Esophagus squamous epithelium (tissue), 5 donors: Measurements from ENCODE around the gene PSMG1. TPM values are rescaled to one million over a fixed set of nuclear protein-coding genes. Genes with fewer than 3 reads are reported as not detected.

Experiments used
- DNase-seq: peaks from one replicate; lab custom pipeline; 2025; lab: John Stamatoyannopoulos, UW
- H3K27ac ChIP-seq, 4 donors: fragments of 200-600 bp; sonication (generic); one replicate each; pipeline ENCODE4 v1.5.1; 2016 to 2019; ENCODE audit warnings: mild to moderate bottlenecking in 1 of 4
- H3K27me3 ChIP-seq, 4 donors: fragments of 200-600 bp; sonication (generic); 1 replicate in 3 of 4; 2 replicates in 1 of 4; pipeline versions ENCODE4 v1.5.1 to v1.6.0; 2017 to 2021; ENCODE audit warnings: antibody characterized with exemption in 1 of 4
- H3K36me3 ChIP-seq, 3 donors: fragments of 200-600 bp; sonication (generic); one replicate each; pipeline ENCODE4 v1.5.1; 2016 to 2019
- H3K4me1 ChIP-seq, 3 donors: fragments of 200-600 bp; sonication (generic); one replicate each; pipeline ENCODE4 v1.5.1; 2017 to 2019
- H3K4me3 ChIP-seq, 4 donors: fragments of 200-600 bp; sonication (generic); 1 replicate in 3 of 4; 2 replicates in 1 of 4; pipeline ENCODE4 v1.5.1; 2016 to 2019; ENCODE audit warnings: mild to moderate bottlenecking in 2 of 4, moderate library complexity in 1 of 4
- H3K9me3 ChIP-seq, 3 donors: fragments of 200-600 bp; sonication (generic); one replicate each; pipeline ENCODE4 v1.5.1; 2016 to 2019
- CTCF ChIP-seq, 6 experiments: fragments of 450-650 bp in 4 of 6; fragments of 200-600 bp in 2 of 6; sonication (generic) in 2 of 6; IDR thresholded peaks; one replicate each; pipeline ENCODE4 v1.5.1; 2016 to 2019; ENCODE audit warnings: antibody characterized with exemption in 6 of 6, mild to moderate bottlenecking in 4 of 6, moderate library complexity in 4 of 6
- POLR2A ChIP-seq, 4 donors: fragments of 450-650 bp; IDR thresholded peaks; one replicate each; pipeline ENCODE4 v1.6.1; 2017; ENCODE audit warnings: antibody characterized with exemption in 4 of 4, mild to moderate bottlenecking in 4 of 4, moderate library complexity in 3 of 4
- WGBS, 2 donors: methylation state at CpG; one replicate each; pipeline ENCODE4 v1.1.5; 2018; 5-methylcytosine and 5-hydroxymethylcytosine counted together
- intact Hi-C: fragments of 100-400 bp; cut with DNase I; formaldehyde crosslinking; loops from one replicate; pipeline ENCODE4 v1.15.0; 2022
- total RNA-seq, 4 donors: library from RNA; depleted of rRNA; stranded (reverse); fragments of >200 nt; gene quantifications; one replicate each; pipeline ENCODE4 v1.1.0, GENCODE V29; 2016
- donor health status: DM: yes; HTN: yes; CAD: no.

PSMG1 gene
- total RNA-seq, 4 donors from 2014 or later, result 33.8 to 56.5 (median 45.8) TPM

GRCh38 chr21:39198800-39199199, 15.5 kb upstream of the PSMG1 start:
- 69 to 88% methylated on average over 2 of the region's 2 CpGs for WGBS, 2 donors
- H3K9me3 ChIP-seq, result no peaks in the 10 kb centered on the region

GRCh38 chr21:39197448-39198233, 14.4 kb upstream of the PSMG1 start:
- no peak for DNase-seq
- no peaks in the 10 kb centered on the region for H3K27me3 ChIP-seq
- 71 to 73% methylated on average over 5 of the region's 5 CpGs for WGBS, 2 donors
- H3K36me3 ChIP-seq, result peaks cover 0 to 95% (median 15%) of the 10 kb centered on the region in 3 donors
- TF ChIP-seq POLR2A (IDR thresholded peaks at IDR 0.05), result no peak
- TF ChIP-seq CTCF (IDR thresholded peaks at IDR 0.05), result no peak
- H3K9me3 ChIP-seq, result no peaks in the 10 kb centered on the region
- H3K4me1 ChIP-seq, result no peaks in the 10 kb centered on the region
- no peak overlapping the region for H3K4me3 ChIP-seq
- intact Hi-C loops, result no loop called here
- no peak overlapping the region for H3K27ac ChIP-seq

More at GRCh38 chr21:39198800-39199199, 15.5 kb upstream of the PSMG1 start:
- intact Hi-C loops, result no loop called here
- no peak for DNase-seq
- no peak for TF ChIP-seq POLR2A (IDR thresholded peaks at IDR 0.05)
- no peak for TF ChIP-seq CTCF (IDR thresholded peaks at IDR 0.05)
- H3K27me3 ChIP-seq, result no peaks in the 10 kb centered on the region
- H3K36me3 ChIP-seq, result peaks cover 0 to 100% (median 15%) of the 10 kb centered on the region in 3 donors
- no peak overlapping the region for H3K4me3 ChIP-seq
- H3K4me1 ChIP-seq, result no peaks in the 10 kb centered on the region
- H3K27ac ChIP-seq, result no peak overlapping the region

GRCh38 chr21:39196838-39197237, 13.6 kb upstream of the PSMG1 start:
- H3K9me3 ChIP-seq, result no peaks in the 10 kb centered on the region
- WGBS, 2 donors, result 88 to 95% methylated on average over 1 of the region's 1 CpG
- H3K27ac ChIP-seq, result no peak overlapping the region
- no peak overlapping the region for H3K4me3 ChIP-seq
- DNase-seq, result no peak
- H3K36me3 ChIP-seq, result peaks cover 0 to 87% (median 8%) of the 10 kb centered on the region in 3 donors
- TF ChIP-seq CTCF (IDR thresholded peaks at IDR 0.05), result no peak
- no peaks in the 10 kb centered on the region for H3K4me1 ChIP-seq
- H3K27me3 ChIP-seq, result no peaks in the 10 kb centered on the region
- intact Hi-C loops, result no loop called here

- H3K27ac ChIP-seq, result no peak overlapping the region
- no peaks in the 10 kb centered on the region for H3K27me3 ChIP-seq
- peaks cover 0 to 82% (median 6%) of the 10 kb centered on the region in 3 donors for H3K36me3 ChIP-seq
- intact Hi-C loops, result no loop called here
- H3K4me3 ChIP-seq, result no peak overlapping the region
- no peaks in the 10 kb centered on the region for H3K4me1 ChIP-seq
- no peak for DNase-seq
- TF ChIP-seq POLR2A (IDR thresholded peaks at IDR 0.05) (no peak), CTCF (IDR thresholded peaks at IDR 0.05) (no peak)
- H3K9me3 ChIP-seq, result no peaks in the 10 kb centered on the region
- 83 to 88% methylated on average over 7 of the region's 7 CpGs for WGBS, 2 donors
Measured at GRCh38 chr21:39196310-39196709, 13.1 kb upstream of the PSMG1 start.

- no peak for TF ChIP-seq CTCF (IDR thresholded peaks at IDR 0.05)
- no peak for TF ChIP-seq POLR2A (IDR thresholded peaks at IDR 0.05)
- no peak overlapping the region for H3K27ac ChIP-seq
- no peak for DNase-seq
- 77 to 88% methylated on average over 1 of the region's 1 CpG for WGBS, 2 donors
- H3K36me3 ChIP-seq, result peaks cover 0 to 52% (median 0%) of the 10 kb centered on the region in 3 donors
- intact Hi-C loops, result no loop called here
- no peak overlapping the region for H3K4me3 ChIP-seq
- H3K4me1 ChIP-seq, result peaks cover 0 to 4% (median 0%) of the 10 kb centered on the region in 3 donors
- no peaks in the 10 kb centered on the region for H3K27me3 ChIP-seq
- no peaks in the 10 kb centered on the region for H3K9me3 ChIP-seq
Measured at GRCh38 chr21:39193380-39193779, 10.1 kb upstream of the PSMG1 start.
